UCSD-AML1 (cell line): ENCODE data around the gene TFDP2.
A peak's percentile ranks its signal among the peaks of the same experiment; 100 is the strongest.
"Not testable (repeated sequence)": the region's sequence is repeated elsewhere in the genome, so short reads cannot be mapped to it uniquely, and the experiment has no call there.

Experiments
- DNase-seq: peaks from one replicate; lab custom pipeline; 2025; ENCODE audit not compliant: unreplicated experiment; lab: John Stamatoyannopoulos, UW

The TFDP2 gene, protein sequence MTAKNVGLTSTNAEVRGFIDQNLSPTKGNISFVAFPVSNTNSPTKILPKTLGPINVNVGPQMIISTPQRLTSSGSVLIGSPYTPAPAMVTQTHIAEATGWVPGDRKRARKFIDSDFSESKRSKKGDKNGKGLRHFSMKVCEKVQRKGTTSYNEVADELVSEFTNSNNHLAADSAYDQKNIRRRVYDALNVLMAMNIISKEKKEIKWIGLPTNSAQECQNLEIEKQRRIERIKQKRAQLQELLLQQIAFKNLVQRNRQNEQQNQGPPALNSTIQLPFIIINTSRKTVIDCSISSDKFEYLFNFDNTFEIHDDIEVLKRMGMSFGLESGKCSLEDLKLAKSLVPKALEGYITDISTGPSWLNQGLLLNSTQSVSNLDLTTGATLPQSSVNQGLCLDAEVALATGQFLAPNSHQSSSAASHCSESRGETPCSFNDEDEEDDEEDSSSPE

DNA sequence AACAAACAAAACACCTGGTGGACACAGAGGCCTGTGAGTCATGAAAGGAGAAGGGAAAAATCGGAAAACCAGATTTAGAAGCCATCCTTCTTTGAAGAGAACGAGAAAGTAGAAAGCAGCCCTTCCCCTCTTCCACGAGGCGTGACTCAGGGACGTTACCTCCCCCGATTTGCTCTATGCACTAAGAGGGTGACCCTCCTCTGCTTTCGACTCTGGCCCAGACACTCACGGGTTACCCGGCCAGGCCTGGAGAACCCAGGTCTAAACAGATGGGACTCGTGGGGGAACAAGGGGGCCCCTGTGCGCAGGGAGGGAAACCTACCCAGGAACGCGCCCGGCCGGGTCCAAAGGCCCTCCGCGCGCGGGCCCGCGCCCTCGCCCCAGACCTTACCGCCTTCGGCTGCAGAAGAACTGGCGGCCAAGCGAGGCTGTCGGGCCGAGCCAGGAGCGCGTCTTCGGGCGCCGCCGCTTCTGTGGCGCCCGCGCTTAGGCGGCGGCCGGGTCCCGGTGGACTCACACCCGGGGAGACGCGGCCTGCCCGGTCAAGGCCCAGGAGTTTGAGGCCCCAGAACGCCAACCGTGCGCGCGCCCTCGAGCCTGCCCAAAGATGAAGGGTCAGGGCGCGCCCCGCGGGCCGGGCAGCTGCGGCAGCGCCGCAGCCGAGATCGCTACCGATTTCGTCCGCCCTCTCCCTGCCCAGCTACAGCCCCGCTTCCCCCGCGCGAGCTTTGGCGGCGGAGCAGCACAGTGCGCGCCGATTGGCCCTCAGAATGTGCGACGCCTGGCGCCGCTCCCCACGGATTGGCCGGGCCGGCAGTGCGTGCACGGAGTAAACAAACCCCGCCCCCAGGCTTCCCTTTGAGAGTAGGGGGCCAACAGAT, at the start of gene TFDP2:
TSS of gene TFDP2 (minus strand) at position 753 of the 881 bp plus-strand sequence. CDS start 47,795 bp downstream, outside the sequence.
- DNase-seq, result peak; percentile 88

DNA sequence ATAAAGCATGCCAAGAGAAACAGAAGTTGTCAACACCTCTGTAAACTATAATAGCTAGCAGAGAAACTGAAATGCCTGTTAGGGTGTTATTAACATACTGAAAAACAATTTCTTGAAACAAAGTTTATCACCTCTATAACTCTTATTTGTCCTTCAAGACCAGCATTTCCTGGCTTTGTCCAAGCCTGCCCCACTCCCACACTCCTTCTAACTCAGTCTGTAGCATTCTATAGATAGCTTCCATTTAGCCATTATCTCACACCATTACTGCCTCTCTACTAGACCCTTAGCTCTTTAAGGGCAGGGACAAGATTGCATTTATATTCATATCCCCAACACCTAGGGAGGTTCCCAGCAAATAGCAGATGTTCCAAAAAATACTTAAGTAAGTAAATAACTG, 39.5 kb upstream of the TFDP2 start:
- DNase-seq, result no peak

DNA sequence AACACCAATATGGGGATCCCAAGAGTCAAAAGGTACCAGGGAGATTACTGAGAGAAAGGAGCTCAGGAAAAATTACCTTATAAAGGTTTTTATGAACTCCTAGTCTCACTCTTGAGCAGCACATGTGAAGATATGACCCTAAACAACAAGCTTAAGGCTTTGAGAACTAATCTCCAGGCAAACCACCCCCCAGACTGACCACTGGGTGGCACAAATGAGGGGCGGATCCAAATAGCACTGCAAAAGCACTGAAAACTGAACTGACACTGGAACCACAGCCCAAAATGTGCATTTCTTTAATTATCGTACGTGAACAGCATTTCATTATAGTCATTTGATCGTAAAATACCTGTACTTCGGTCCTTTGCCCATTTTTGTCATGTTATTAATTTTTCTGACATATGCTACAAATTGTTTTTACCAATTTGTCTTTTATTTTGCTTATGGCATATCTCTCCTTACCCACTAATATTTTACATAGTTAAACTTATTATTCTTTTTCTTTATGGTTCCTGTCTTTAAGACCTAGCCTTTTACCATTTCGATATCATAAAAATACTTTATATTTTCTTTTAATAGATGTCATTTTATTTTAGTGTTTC, 31.5 kb upstream of the TFDP2 start:
- peak; percentile 33 for DNase-seq

DNA sequence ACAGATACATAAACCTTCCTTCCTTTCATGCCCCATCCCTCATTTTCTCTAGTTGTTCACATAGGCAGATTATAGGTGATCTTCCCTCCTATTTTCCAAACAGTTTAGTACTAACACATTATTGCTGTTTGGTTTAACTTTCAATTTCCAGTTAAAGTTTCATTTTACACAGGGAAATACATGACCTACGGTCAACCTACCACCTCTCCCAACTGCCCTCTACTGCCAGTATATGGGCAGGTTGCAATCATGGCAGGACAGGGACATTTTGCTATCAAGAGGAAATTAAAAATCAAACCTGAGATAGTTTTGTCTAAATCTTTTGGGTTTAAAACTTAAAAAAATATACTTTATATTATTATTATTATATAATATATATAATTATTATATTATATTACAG, 26.1 kb upstream of the TFDP2 start:
- DNase-seq, result no peak

DNA sequence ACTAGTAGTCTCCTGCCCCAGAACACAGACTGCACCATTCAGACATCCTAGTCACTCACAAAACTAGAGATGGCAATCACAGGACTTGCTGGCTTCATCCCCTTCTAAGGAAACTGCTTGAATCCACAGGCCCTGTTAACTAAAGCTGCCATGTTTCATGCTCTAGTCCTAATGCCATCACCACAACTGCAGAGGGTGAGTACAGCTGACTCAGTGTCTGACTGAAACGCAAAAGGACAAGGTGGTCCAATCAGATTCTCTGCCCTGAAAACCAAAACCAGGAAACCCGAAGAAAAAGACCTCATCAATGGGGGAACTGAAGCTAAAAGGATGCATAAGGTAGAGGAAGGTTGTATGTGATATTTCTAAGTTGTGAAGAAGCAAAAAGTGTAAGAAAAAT, 25.2 kb upstream of the TFDP2 start:
- DNase-seq, result no peak

DNA sequence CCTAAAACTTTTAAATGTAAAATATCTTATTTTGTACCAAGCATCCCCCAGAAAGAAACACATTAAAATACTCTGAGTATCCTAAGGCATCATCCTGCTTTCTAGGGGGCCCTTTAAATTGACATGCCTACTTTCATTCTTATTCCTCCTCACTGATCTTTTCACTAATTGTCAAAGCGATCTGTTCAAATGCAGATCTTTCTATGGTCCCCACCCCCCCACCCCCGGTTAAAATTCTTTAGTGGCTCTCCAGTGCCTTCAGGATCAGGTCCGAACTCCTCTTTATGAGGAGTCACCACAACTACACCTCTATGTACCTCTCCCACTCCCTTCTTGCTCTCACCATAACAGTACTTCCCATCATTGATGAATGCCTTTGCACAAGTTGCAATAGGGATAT, 19.2 kb upstream of the TFDP2 start:
- no peak for DNase-seq

DNA sequence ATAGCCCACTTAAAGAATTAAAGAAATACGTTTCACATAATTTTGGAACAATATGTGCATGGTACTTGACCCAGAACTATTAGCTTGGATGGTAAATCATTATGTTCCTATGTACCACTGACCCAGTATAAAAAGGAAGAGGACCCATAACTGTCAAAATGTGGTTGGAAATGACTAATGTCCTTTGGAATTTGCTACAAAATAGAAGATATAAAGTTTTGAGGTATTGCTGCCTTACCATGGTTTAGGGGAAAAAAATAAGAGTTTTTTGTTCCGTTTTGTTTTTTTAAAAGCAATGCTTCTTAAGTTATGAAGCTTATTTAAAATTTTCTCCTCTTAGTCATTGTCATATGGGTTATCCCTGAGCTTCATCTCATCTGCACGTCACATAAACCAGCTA, 15.8 kb upstream of the TFDP2 start:
- DNase-seq, result no peak

DNA sequence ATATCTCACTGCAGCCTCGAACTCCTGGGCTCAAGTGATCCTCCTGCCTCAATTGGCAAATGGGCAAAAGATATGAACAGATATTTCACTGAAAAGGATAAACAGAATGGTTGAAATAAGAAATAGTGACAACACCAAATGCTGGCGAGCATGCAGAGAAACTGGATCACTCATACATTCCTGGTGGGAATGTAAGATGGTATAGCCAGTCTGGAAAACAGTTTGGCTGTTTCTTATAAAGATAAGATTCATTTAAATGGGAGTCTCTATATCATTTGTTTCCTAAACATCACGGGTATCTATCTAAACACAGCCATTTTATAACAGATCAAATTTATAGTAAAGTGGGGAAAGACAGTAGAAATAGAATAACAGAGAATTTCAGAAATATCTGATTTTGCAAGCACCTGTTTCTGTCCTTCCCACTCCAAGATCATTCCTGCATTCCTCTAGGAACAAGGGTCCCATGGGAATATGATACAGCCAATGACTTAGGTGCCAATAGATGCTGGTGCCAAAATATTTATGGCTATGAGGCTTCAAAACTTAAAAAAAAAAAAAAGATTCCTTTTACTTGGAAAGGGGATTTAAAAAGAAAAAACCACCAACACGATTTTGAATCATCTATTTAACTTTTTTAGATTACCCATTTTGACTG, 9.9 kb upstream of the TFDP2 start:
- no peak for DNase-seq

DNA sequence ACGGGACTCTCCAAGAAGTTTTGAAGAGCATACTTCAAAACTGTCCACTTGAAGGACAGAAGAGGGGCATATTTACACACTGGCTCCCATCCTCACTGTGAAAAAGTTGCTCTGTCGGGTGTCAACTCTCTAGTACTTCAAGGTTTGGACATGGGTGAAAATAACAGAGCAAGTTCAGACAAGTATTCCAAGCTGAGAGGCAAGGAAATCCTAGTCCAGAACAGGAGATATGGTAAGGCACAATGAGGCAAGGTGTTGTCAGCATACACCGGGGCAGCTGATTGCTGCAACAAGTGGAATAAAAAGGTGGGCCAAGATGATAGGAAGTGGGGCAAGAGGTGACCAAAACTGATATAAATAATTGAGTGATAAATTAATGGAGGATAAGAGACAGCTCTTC, 4.8 kb upstream of the TFDP2 start:
- no peak for DNase-seq

DNA sequence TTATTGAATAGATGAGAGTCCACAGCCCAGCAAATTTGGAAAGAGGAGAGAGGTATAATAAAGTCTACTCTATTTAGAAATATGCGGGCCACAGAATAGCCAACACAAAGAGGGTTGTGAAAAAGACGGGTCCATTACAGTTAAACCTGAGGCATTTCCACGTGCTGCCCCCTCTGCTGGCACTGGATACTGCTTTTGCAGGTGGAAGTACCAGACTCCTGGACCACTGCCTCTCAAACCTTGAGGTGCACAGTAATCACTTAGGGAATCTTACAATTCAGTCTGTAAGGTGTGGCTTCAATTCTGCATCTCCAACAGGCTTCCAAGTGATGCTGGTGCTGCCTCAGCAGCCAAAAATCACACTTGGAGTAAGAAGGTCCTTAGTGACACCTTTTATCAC, 3.0 kb upstream of the TFDP2 start:
- DNase-seq, result no peak

DNA sequence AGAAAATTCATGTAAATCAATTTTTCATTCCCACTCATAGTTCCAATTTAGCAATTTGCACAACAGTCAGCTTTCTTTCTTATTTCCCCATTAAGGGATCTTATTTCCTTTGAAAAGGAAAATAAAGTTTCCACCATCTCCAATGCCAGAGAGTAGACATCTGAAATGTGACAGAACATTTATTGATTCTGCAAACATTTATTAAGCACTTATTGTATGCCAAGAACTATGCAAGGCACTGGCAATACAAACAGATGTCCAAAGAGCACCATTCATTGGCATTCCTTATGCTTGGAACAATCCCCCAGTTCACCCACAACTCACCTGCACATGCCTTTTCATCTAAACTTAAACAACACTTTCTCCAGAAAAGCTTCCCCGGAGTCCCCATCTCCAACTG, 2.5 kb upstream of the TFDP2 start:
- DNase-seq, result no peak

DNA sequence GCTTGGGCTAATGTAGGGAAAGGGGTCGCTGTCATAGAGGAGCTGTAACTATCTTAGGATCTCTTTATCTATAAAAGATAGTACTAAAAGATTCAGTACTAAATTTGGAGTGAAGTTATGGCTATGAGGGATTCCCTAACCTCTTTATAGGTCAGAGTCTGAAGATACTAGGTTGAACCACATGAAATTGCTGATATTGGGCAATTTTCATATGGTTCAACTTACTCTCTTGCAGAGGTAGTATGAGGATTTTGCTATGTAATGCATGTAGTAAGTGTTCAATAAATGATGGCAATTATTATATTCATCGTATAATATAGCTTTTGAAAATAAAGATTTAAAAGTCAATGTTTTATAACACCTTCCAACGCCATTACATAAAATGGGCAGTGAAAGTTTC, 1.9 kb upstream of the TFDP2 start:
- DNase-seq, result no peak

DNA sequence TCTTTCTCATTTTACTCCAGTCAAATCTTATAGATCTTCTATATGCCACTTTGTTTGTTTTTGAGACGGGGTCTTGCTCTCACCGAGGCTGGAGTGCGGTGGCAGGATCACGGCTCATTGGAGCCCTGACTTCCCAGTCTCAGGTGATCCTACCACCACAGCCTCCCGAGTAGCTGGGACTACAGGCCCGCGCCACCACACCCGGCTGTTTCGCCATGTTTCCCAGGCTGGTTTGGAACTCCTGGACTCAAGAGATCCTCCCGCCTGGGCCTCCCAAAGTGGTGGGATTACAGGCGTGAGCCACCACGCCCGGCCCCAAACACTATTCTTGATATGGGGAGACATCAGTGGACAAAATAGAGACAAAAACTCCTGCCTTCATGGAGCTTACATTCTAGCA, 927 bp upstream of the TFDP2 start:
- DNase-seq, result no peak

DNA sequence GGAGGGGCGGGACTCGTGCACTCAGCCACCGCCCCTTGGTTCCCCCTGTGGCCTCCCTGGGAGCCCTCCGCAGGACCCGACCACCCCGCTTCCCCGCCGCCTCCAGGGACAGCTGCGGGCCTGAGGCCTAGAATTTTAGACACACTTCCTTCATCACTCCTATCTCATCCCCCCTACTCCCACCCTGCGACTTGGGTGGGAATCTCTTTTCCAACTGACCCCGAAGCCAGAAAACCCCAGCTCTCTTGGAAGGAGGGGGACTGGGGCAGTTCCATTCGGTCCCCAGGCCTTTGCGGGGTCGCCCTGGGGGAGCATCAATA, 289 bp upstream of the TFDP2 start:
- DNase-seq, result no peak

DNA sequence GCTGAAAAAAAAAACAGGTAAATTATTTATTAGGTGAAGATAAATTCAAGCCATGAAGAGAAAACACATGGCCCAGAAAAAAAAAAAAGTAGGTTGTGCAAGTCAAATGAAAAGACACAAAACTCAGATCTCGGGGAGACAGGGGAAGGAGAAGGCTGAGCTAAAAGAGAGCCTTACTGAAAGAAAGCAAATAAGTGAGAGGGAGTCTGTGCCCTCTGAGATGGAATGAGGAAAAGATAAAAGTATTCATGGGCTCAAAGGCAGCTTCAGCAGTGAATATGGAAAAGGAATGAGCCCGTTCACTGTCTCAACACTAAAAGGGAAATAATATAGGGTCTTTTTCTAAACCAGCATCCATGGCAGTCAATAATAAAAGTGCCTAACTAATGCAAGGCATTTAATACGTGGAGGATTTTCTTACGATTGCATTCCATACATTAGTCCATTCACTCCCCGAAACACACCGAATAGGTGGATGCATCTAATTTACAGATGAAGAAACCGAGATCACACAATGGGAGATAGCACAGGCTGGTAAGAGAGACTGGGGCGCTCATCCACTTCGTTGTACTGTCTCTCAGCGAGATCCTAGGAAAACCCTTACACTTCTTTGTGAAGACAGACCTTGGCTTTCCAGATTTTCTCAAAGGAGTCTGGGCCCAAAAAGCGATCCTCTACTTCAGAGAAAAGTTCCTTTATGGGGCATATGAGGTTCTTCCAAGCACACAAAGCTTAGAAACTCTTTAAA, 1.1 kb downstream of the TFDP2 start:
- DNase-seq, result no peak

DNA sequence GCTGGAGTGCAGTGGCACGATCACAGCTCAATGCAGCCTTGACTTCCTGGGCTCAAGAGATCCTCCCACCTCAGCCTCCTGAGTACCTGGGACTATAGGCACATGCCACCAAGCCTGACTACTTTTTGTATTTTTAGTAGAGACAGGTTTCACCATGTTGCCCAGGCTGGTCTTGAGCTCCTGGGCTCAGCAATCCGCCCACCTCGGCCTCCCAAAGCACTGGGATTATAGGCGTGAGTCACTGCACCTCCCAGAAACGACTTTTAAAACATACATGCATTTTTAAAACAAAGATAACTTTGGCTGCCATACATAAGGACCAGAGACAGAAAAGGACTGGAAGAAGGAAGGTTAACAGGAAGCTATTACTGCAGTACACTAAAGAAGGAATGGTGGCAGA, 4.8 kb downstream of the TFDP2 start:
- not testable (repeated sequence) for DNase-seq

DNA sequence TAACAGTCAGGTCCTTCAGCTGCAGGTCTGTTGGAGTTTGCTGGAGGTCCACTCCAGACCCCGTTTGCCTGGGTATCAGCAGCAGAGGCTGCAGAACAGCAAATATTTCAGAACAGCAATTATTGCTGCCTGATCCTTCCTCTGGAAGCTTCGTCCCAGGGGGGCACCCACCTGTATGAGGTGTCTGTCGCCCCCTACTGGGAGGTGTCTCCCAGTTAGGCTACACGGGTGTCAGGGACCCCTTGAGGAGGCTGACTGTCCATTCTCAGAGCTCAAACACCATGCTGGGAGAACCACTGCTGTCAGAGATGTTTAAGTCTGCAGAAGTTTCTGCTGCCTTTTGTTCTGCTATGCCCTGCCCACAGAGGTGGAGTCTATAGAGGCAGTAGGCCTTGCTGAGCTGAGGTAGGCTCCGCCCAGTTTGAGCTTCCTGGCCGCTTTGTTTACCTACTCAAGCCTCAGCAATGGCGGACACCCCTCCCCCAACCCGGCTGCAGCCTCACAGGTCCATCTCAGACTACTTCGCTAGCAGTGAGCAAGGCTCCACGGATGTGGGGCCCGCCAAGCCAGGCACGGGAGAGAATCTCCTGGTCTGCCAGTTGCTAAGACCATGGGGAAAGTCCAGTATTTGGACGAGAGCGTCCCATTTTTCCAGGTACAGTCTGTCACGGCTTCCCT, 8.6 kb downstream of the TFDP2 start:
- DNase-seq, result not testable (repeated sequence)

DNA sequence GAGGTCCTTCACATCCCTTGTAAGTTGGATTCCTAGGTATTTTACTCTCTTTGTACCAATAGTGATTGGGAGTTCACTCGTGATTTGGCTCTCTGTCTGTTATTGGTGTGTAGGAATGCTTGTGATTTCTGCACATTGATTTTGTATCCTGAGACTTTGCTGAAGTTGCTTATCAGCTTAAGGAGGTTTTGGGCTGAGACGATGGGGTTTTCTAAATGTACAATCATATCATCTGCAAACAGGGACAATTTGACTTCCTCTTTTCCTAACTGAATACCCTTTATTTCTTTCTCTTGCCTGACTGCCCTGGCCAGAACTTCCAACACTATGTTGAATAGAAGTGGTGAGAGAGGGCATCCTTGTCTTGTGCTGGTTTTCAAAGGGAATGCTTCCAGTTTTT, 12.3 kb downstream of the TFDP2 start:
- not testable (repeated sequence) for DNase-seq

DNA sequence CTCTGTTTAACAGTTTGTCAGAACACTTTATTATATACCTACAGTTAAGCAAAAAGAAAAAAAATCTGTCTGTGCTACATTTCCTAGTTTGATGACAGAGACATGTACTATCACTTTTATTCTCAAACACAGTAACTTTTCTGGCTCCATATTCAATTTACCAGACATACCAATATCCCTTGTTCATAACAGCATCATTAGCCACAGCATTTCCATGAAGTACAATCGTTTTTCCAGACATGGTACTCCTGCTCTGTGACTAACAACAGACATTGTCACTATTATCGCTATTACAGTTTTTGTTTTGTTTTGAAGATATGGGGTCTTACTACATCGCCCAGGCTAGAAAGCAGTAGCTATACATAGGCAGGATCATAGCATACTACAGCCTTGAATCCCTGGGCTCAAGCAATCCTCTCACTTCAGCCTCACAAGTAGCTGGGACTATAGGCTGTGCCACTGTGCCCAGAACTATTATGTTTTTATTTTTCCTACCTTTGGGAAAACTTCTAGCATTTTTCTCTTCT, 14.5 kb downstream of the TFDP2 start:
- no peak for DNase-seq
